RWPE2 (cell line): ENCODE data around the gene FXYD6.
A peak's percentile ranks its signal among the peaks of the same experiment; 100 is the strongest.

Experiments
- ATAC-seq: fragments of 200-7000 bp; cut with Tn5 transposase; 3 replicates; pipeline ENCODE4 v1.9.1; 2021; ENCODE audit warnings: low read depth
- DNase-seq: peaks from one replicate; pipeline ENCODE4 v3.0.0-alpha.2; 2020; ENCODE audit warnings: low spot score
- H3K27ac ChIP-seq: fragments of 450-650 bp; 2 replicates; pipeline ENCODE4 v1.5.1; 2017; ENCODE audit warnings: mild to moderate bottlenecking; ENCODE audit not compliant: poor library complexity, severe bottlenecking
- H3K27me3 ChIP-seq: fragments of 250-450 bp; sonication (Bioruptor Pico); 2 replicates; pipeline ENCODE4 v1.5.1; 2021; ENCODE audit warnings: mild to moderate bottlenecking, moderate library complexity; ENCODE audit not compliant: insufficient read depth, poor library complexity, severe bottlenecking
- H3K36me3 ChIP-seq: fragments of 250-450 bp; sonication (Bioruptor Pico); 2 replicates; pipeline ENCODE4 v1.5.1; 2020; ENCODE audit warnings: low read depth, mild to moderate bottlenecking, moderate library complexity
- H3K4me1 ChIP-seq: fragments of 250-450 bp; sonication (Bioruptor Pico); 2 replicates; pipeline ENCODE4 v1.5.1; 2021; ENCODE audit warnings: mild to moderate bottlenecking, moderate library complexity; ENCODE audit not compliant: insufficient read depth, poor library complexity, severe bottlenecking
- H3K4me3 ChIP-seq: fragments of 250-450 bp; sonication (Bioruptor Pico); 2 replicates; pipeline ENCODE4 v1.5.1; 2021; ENCODE audit warnings: mild to moderate bottlenecking, moderate library complexity; ENCODE audit not compliant: severe bottlenecking
- H3K9me3 ChIP-seq: fragments of 250-450 bp; sonication (Bioruptor Pico); 2 replicates; pipeline ENCODE4 v1.5.1; 2021; ENCODE audit warnings: mild to moderate bottlenecking, moderate library complexity; ENCODE audit not compliant: severe bottlenecking
- CTCF ChIP-seq: fragments of 450-650 bp; IDR thresholded peaks from one replicate; pipeline ENCODE4 v1.5.1; 2017; ENCODE audit warnings: mild to moderate bottlenecking, moderate library complexity; ENCODE audit not compliant: poor library complexity, severe bottlenecking

The FXYD6 gene

GRCh38 chr11:117905524-117905923 is 29.1 kb upstream of the FXYD6 start:
- DNase-seq (peak; percentile 18), ATAC-seq (no peak)
- TF ChIP-seq CTCF = no peak
- Histone ChIP-seq H3K4me1 (peaks cover 9% of the 10 kb centered on the region), H3K9me3 (no peaks in the 10 kb centered on the region), H3K4me3 (no peak overlapping the region), H3K27me3 (no peaks in the 10 kb centered on the region), H3K36me3 (no peaks in the 10 kb centered on the region), H3K27ac (no peak overlapping the region)

GRCh38 chr11:117903505-117904382 is 27.3 kb upstream of the FXYD6 start:
- no peak for ATAC-seq
- no peak overlapping the region for H3K27ac ChIP-seq
- DNase-seq = peak; percentile 37
- H3K27me3 ChIP-seq = no peaks in the 10 kb centered on the region
- H3K36me3 ChIP-seq = no peaks in the 10 kb centered on the region
- no peaks in the 10 kb centered on the region for H3K9me3 ChIP-seq
- no peak for TF ChIP-seq CTCF
- H3K4me3 ChIP-seq = no peak overlapping the region
- peaks cover 9% of the 10 kb centered on the region for H3K4me1 ChIP-seq

GRCh38 chr11:117902001-117902845 is 25.8 kb upstream of the FXYD6 start:
- Histone ChIP-seq H3K4me3 (no peak overlapping the region), H3K36me3 (no peaks in the 10 kb centered on the region), H3K27ac (no peak overlapping the region), H3K4me1 (peaks cover 3% of the 10 kb centered on the region), H3K9me3 (no peaks in the 10 kb centered on the region), H3K27me3 (no peaks in the 10 kb centered on the region)
- no peak for ATAC-seq
- TF ChIP-seq CTCF = no peak
- DNase-seq = peak; percentile 15

GRCh38 chr11:117901601-117902000 is 25.1 kb upstream of the FXYD6 start:
- Histone ChIP-seq H3K4me3 (no peak overlapping the region), H3K4me1 (no peaks in the 10 kb centered on the region), H3K36me3 (no peaks in the 10 kb centered on the region), H3K27ac (no peak overlapping the region), H3K27me3 (no peaks in the 10 kb centered on the region), H3K9me3 (no peaks in the 10 kb centered on the region)
- peak; percentile 42 for DNase-seq
- ATAC-seq = no peak
- no peak for TF ChIP-seq CTCF
